Natural killer cell (primary cell): Measurements from ENCODE around the gene SYNGR2. TPM values are rescaled to one million over a fixed set of nuclear protein-coding genes. Genes with fewer than 3 reads are reported as not detected.
A peak's percentile ranks its signal among the peaks of the same experiment; 100 is the strongest.
"Not testable (repeated sequence)": the region's sequence is repeated elsewhere in the genome, so short reads cannot be mapped to it uniquely, and the experiment has no call there.

Experiments
- ATAC-seq, 3 donors: fragments of 150-1000 bp in 2 of 3; fragments of 200-7000 bp in 1 of 3; cut with Tn5 transposase; 1 replicate in 1 of 3; 2 replicates in 2 of 3; pipeline ENCODE4 v1.10.0; 2021; ENCODE audit warnings: mild to moderate bottlenecking in 2 of 3, moderate library complexity in 2 of 3
- DNase-seq, 2 donors: peaks; one replicate each; pipeline versions ENCODE4 v3.0.0 to v3.0.0-alpha.2; 2013 to 2021; ENCODE audit warnings: mixed read lengths in 1 of 2
- H3K27ac ChIP-seq: one replicate; pipeline ENCODE4 v1.5.1; 2013; ENCODE audit warnings: mild to moderate bottlenecking, low read length
- H3K27me3 ChIP-seq: one replicate; pipeline ENCODE4 v1.6.1; 2013; ENCODE audit warnings: low read length; ENCODE audit not compliant: control insufficient read depth, insufficient read depth
- H3K36me3 ChIP-seq: one replicate; pipeline ENCODE4 v1.6.1; 2013; ENCODE audit warnings: low read length; ENCODE audit not compliant: control insufficient read depth, insufficient read depth
- H3K4me1 ChIP-seq: one replicate; pipeline ENCODE4 v1.6.1; 2013; ENCODE audit warnings: low read length; ENCODE audit not compliant: control insufficient read depth, insufficient read depth
- H3K4me3 ChIP-seq: one replicate; pipeline ENCODE4 v1.5.1; 2013; ENCODE audit warnings: low read length
- H3K9me3 ChIP-seq: one replicate; pipeline ENCODE4 v1.6.1; 2013; ENCODE audit warnings: low read length; ENCODE audit not compliant: control insufficient read depth, insufficient read depth
- H3K27ac Mint-ChIP-seq, 2 donors: one replicate each; pipeline ENCODE4 v1.8.0; 2022; ENCODE audit warnings: mild to moderate bottlenecking in 2 of 2, mixed read lengths in 2 of 2, moderate library complexity in 1 of 2
- H3K27me3 Mint-ChIP-seq, 2 donors: one replicate each; pipeline ENCODE4 v1.8.0; 2022; ENCODE audit warnings: low read depth in 2 of 2, mixed read lengths in 2 of 2
- H3K36me3 Mint-ChIP-seq: one replicate; pipeline ENCODE4 v1.8.0; 2022; ENCODE audit warnings: mixed read lengths
- H3K4me1 Mint-ChIP-seq, 2 donors: one replicate each; pipeline ENCODE4 v1.8.0; 2022; ENCODE audit warnings: mixed read lengths in 2 of 2
- H3K4me3 Mint-ChIP-seq: one replicate; pipeline ENCODE4 v1.8.0; 2022; ENCODE audit warnings: mild to moderate bottlenecking, moderate library complexity, mixed read lengths
- H3K9me3 Mint-ChIP-seq, 2 donors: one replicate each; pipeline ENCODE4 v1.8.0; 2022; ENCODE audit warnings: mixed read lengths in 2 of 2
- CTCF ChIP-seq: fragments of 200-600 bp; IDR thresholded peaks from one replicate; pipeline ENCODE4 v1.8.0; 2022; ENCODE audit warnings: antibody characterized with exemption
- WGBS: methylation state at CpG from one replicate; pipeline ENCODE4 v1.1.7; 2013; ENCODE audit warnings: missing lambda C conversion rate; ENCODE audit not compliant: insufficient coverage; 5-methylcytosine and 5-hydroxymethylcytosine counted together
- intact Hi-C: fragments of 100-400 bp; cut with micrococcal nuclease; formaldehyde crosslinking; loops from one replicate; pipeline ENCODE4 v1.14.2; 2022
- total RNA-seq, 4 donors: library from RNA; stranded (reverse); fragments of 120-200 nt in 1 of 4; gene quantifications; one replicate each; pipeline versions ENCODE4 v1.2.3 to v1.2.4, GENCODE V29; 2013 to 2022

Gene SYNGR2
- total RNA-seq, 3 donors from 2014 or later (not counting 1 experiment from before 2014, with no cell fraction given): 41.2 to 62.1 (median 43.5) TPM

DNA sequence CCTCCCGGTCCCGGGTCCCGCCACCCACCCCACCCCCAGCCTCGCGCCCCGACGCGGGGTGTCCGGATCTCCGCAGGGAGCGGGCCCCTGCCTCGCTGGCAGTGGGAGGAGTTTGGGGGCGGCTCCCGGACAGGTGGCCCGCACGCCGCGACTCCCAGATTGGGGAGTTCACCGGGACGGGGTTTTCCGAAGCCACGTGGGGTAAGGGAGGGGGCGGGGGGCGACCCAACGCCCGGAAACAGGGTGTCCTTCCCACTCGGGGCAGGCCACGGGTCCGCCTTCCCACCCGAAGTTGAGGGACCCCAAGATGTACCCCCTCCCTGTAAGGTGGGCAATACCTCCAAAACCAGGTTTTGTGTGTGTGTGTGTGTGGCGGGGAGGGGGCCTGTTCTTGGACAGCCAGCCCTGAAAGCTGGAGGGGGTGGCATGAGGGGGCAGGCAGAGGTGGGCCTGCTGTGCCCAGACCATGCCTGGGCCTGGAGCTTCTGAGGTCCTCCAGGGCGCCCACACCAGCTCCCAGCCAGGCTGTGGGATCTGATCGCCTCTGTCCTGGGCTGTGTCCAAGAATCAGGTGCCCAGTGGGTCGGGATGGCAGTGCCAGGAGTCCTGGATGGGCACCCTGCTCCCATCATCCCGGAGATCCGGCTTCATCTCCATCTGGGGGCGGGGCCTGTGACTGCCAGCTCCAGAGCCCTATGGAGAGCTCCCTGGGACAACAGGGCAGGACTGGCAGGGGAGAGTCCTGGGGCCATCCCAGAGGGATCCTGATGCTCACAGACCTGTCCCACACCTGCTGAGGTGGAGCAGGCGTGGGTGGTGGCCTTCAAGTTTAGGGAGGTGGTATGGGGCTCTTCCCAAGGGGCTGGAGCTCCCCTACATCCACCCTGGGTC lies 767 bp downstream of the SYNGR2 start:
- Histone ChIP-seq H3K36me3 (peaks cover 10% of the 10 kb centered on the region), H3K27me3 (no peaks in the 10 kb centered on the region), H3K4me1 (peaks cover 56% of the 10 kb centered on the region), H3K9me3 (no peaks in the 10 kb centered on the region), H3K27ac (peak overlapping the region; percentile 53), H3K4me3 (peak overlapping the region; percentile 53)
- 14% methylated on average over 36 of the region's 38 CpGs for WGBS
- intact Hi-C loops: no loop called here
- Mint-ChIP-seq H3K4me1 (peaks cover 19 to 33% of the 10 kb centered on the region in 2 donors), H3K9me3 (no peaks in the 10 kb centered on the region), H3K4me3 (peak overlapping the region; percentile 42), H3K27ac (peak overlapping the region in 1 of 2 donors; percentile 58), H3K36me3 (no peaks in the 10 kb centered on the region), H3K27me3 (no peaks in the 10 kb centered on the region)
- ATAC-seq (peak; percentile 25 to 43 (median 34)), DNase-seq (peak in 1 of 2 donors; percentile 85)
- TF ChIP-seq CTCF: no peak

- Mint-ChIP-seq H3K4me1 (peaks cover 20 to 33% of the 10 kb centered on the region in 2 donors), H3K9me3 (no peaks in the 10 kb centered on the region), H3K27ac (peak overlapping the region in 1 of 2 donors; percentile 68), H3K4me3 (peak overlapping the region; percentile 62), H3K36me3 (no peaks in the 10 kb centered on the region), H3K27me3 (no peaks in the 10 kb centered on the region)
- 80% methylated on average over 31 of the region's 31 CpGs for WGBS
- peaks cover 10% of the 10 kb centered on the region for H3K36me3 ChIP-seq
- H3K27me3 ChIP-seq: no peaks in the 10 kb centered on the region
- no peak overlapping the region for H3K4me3 ChIP-seq
- no peak for ATAC-seq
- TF ChIP-seq CTCF: no peak
- H3K27ac ChIP-seq: no peak overlapping the region
- H3K9me3 ChIP-seq: no peaks in the 10 kb centered on the region
- H3K4me1 ChIP-seq: peaks cover 71% of the 10 kb centered on the region
- DNase-seq: peak in 1 of 2 donors; percentile 25
- intact Hi-C loops: no loop called here
Measured at GRCh38 chr17:78170692-78171590, 2.6 kb downstream of the SYNGR2 start.

GRCh38 chr17:78171591-78172248 lies 3.3 kb downstream of the SYNGR2 start:
- intact Hi-C loops, ATAC-seq: not testable (repeated sequence)
- H3K27ac Mint-ChIP-seq: peak overlapping the region; percentile 23 to 68

More at GRCh38 chr17:78171591-78172248, 3.3 kb downstream of the SYNGR2 start:
- H3K4me3 Mint-ChIP-seq, H3K9me3 ChIP-seq, H3K9me3 Mint-ChIP-seq, H3K27me3 ChIP-seq, H3K36me3 ChIP-seq, DNase-seq, H3K36me3 Mint-ChIP-seq, H3K27me3 Mint-ChIP-seq, H3K4me3 ChIP-seq: not testable (repeated sequence)
- Histone ChIP-seq H3K4me1 (peaks cover 78% of the 10 kb centered on the region), H3K27ac (peak overlapping the region; percentile 5)
- WGBS: 86% methylated on average over 17 of the region's 19 CpGs
- peaks cover 20 to 38% of the 10 kb centered on the region in 2 donors for H3K4me1 Mint-ChIP-seq
